Fibroblast of skin of scalp (primary cell): ENCODE results near the gene ETDB. TPM values are rescaled to one million over a fixed set of nuclear protein-coding genes. Genes with fewer than 3 reads are reported as not detected.
"Not testable (repeated sequence)": the region's sequence is repeated elsewhere in the genome, so short reads cannot be mapped to it uniquely, and the experiment has no call there.

Experiments
- DNase-seq: peaks from one replicate; pipeline ENCODE4 v3.0.0-alpha.2; 2013
- polyA plus RNA-seq, 2 experiments: library from polyadenylated mRNA; unstranded; fragments of 120-200 nt; gene quantifications; one replicate each; pipeline ENCODE4 v1.2.1, GENCODE V29; 2013; ENCODE audit not compliant: insufficient read length in 2 of 2

ETDB gene
- not detected for polyA plus RNA-seq (2013, experiment 1 of 2; ENCODE audit: insufficient read length)
- polyA plus RNA-seq (2013, experiment 2 of 2; ENCODE audit: insufficient read length), result not detected

DNA sequence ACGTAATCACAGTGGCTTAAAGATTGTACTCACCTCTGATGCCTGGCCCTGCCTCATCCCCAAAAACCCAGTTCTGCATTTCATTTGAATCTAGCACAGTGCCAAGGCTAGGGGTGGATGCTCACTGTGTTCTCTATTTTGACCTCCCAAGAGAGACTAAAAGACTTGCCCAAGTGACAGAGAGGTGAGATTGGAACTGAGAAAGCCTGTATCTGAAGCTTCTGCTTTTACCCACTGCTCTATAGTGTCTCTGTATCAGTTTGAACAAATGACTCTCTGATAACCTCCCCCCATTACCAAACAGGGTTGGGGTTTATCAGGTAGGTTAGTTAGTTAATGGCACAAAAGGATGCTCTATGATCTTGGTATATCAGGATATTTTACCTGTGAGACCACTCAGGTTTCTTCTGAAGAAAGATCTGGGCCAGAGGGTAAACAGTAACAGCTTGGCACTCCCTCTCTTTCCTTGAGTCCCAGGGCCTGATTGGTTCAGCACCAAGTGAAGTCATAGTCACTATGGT, at the start of gene ETDB:
Gene ETDB (minus strand): TSS at position 471 of the 521 bp plus-strand sequence. CDS start 1,265 bp downstream, outside the sequence.
- not testable (repeated sequence) for DNase-seq

DNA sequence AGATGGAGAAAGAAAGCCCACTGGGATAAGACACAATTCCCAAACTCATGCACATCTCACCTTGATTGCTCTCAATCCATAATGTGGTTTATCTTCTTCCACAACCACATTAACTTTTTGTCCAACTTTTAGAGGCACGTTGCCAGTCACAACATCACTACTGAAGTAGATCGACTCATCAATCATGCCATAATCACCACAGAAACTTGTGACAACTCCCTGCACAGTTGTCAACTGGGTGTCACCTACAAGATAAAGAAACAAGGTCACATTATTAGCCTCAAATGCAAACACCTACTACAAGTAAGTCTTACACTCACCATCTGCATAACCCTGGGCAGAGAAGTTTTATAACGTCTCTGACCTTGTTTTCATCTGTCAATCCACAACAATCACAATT, 49.2 kb upstream of the ETDB start:
- DNase-seq, result not testable (repeated sequence)

DNA sequence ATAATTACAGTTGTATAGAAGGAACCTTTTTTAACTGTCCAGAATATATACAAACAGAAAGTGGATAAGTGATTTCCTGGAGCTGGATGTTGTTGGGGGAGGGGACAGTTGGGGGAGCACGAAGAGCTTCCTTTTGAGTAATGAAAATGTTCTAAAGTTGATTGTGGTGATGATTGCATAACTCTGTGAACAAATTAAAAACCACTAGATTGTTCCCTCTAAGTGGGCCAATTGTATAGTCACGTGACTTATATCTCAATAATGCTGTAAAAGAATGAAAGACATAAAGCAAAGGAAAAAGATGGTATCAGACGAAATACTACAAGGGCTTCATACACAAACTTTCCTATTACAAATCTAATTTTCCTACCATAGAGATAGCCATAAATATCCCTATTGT, 48.2 kb upstream of the ETDB start:
- no peak for DNase-seq

DNA sequence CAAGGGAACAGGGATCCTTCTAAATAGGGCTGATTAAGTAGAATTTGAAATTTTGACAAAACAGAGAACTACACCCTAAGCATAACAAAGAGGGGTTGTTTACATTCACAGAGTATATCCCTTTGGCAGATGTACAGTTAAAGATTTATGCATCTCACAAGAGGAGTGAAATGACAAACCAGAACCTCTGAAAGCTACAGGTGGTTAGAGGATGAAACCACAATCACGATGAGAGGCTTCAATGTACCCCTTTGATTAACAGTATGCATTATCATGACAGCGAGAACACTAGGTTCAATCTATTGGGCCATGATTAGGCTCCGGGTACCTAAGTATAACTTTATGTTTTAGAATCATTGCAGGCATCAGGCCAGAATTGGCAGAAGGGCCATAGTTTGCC, 34.4 kb upstream of the ETDB start:
- DNase-seq, result not testable (repeated sequence)

DNA sequence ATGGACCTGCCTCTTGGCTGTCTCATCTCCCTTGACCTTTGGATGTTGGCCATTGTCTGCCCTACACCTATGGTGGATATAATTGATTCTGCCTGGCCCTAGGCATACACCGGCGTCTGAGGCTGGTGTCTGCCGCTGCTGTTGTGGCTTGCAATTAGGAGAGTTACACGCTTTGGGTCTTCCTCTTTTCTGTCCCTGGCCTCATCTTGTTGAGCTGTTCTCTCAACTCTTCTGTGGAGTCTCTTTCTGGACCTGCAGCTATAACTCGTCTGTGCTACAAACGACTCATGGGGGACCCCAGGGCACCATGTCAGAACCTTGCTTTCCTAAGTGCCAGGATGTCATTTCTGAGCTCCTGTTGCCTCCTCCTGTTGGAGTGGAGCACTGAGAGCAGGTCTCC, 5.8 kb upstream of the ETDB start:
- not testable (repeated sequence) for DNase-seq

DNA sequence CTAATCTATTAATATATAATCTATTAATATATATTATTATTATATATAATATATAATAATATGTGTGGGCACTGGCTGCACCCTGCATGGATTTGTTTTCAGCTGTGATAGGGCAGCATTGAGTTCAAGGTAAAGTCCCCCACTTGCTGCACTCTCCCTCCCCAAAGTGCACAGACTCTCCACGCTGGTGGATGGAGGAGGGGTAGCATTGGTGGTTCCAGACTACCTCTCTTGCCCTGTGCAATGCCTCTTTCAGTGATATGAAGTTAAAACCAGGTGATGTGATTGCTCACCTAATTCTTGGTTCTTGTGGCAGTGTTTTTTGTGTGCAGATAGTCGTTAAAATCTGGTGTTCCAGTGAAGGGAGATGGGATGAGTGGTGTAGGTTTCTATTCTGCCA, 4.3 kb downstream of the ETDB start:
- DNase-seq, result not testable (repeated sequence)

DNA sequence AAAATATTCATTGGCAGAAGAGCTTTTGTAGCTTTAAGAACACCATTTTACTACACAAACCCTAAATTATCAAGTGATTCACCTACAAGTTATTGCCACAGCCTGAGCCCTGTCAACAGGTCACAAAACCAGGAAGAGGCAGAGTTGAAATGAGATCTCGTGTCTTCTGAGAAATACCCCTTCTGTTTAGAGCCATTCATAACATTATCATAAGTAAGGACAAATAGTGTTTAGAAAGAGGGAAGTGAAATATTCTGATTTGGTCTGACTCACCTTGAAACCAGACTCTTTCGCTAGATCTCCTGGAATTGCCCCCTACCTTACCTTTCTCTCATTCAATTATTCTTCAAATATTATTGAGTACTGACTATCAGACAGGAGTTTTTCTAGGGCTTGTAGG, 5.9 kb downstream of the ETDB start:
- no peak for DNase-seq

DNA sequence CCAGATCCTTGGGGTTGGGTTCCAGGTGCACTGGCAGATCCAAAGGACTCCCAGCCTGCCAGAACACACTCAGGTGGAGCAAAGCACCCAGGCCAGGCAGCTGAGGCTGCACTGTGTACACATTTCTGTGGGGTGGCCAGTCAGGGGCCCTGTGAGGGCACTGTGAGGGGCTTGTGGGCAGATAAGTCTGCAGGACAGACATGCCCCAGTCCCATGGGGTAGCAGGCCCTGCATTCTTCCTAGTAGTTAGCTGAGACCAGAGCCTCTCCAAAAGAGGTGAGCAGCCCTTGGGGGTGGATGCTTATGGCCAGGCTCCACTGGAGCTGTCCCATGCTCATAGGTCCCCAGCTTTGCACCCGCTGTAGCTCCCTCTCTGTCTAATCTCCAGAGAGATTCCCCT, 7.6 kb downstream of the ETDB start:
- no peak for DNase-seq

DNA sequence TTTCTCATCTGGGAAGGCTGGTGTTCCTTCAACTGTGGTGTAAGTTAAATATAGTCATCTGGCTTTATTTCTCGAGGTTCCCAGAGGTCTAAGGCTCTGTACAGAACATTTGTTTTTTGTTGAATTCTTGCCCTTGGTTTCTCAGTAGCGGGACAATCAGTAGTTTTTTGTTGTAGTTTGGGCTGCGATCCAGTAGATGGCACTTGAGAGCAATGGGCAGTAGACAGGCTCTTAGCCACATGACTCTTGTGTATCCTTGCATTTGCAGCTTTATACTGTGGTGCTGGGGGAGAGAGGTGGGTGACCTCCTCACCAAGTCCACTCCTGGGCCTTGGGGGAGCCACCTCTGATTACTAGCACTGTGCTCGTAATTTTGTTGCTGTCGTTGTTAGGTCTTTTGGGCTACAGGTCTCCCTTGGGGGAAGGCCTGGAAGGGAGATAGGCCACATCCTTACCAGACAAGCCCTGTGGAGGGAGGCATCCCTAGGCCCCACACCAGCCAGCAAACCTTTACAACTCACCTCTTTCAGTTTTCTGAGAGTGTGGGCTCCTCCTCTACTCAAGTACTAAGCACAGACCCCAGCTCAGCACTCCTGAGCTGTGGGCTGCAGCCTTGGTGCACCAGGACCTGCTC, 8.1 kb downstream of the ETDB start:
- DNase-seq, result peak; percentile 19

DNA sequence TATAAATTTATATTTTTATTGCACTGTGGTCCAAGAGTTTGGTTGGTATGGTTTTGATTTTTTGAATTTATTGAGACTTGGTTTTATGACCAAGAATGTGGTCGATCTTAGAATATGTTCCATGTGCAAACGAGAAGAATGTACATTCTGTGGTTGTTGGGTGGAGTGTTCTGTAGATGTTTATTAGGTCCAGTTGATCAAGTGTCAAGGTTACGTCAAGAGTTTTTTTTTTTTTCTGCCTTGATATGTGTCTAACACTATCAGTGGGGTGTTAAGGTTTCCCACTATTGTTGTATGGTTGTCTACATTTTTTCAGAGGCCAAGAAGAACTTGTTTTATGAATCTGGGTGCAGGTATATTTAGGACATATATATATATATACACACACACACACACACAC, 10.8 kb downstream of the ETDB start:
- no peak for DNase-seq

DNA sequence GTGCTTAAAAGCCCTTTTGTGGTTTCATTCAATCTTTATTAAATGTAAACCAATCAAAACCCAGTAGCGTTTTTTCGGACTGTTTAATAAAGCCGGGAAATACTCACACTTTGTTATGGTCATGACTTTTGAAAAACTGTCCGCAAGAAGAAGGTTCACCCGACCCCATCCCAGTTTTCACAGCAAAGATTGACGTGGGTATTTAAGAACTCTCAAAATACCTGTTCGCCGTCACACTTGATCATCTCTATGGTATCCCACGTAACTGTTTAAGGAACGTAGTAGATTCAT, 20.9 kb downstream of the ETDB start:
- DNase-seq, result no peak

DNA sequence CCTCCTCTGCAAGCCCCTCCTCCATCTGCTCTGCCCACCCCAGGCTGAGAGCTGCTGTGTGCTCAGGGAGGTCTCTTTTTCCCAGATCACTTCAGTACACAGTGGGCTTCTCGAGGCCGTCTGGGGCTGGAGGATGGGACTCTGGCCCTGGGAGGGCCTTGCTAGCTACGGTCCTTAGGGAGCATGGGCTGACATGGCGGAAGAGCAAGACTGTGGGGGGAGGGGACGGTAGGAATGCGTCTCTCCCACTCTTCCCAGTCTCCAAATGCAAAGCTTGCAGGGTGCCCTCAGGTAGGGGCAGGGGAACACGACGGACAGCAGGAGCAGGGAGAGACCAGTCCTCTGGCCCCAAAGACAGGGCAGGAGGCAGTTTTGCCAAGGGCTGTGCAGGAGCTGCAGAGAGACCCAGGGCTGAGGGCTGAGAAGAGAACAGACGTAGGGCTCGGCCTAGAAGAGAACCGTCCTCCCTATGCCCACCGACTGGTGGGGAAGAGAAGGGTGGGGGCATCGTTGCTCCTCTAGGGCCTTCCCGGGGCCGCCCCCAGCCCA, 23.1 kb downstream of the ETDB start:
- not testable (repeated sequence) for DNase-seq

DNA sequence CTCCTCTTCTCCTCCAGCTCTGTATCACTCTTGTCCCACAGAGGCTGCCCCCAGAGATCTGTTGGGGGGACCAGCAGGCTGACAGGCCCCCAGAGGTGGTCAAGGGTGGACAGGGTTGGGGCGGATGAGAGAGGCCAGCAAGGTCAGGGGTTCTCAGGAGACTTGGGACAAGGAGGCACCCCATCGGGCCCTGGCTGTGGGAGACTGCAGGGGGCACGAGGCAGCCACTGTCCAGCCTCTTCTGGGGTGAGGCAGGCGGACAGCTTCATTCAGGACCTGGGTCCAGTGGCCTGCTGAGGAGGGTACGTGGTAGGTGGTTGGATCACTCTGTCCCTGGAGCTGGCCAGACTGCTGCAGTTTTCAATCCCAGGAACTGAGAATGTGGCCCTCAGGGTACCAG, 24.6 kb downstream of the ETDB start:
- no peak for DNase-seq

DNA sequence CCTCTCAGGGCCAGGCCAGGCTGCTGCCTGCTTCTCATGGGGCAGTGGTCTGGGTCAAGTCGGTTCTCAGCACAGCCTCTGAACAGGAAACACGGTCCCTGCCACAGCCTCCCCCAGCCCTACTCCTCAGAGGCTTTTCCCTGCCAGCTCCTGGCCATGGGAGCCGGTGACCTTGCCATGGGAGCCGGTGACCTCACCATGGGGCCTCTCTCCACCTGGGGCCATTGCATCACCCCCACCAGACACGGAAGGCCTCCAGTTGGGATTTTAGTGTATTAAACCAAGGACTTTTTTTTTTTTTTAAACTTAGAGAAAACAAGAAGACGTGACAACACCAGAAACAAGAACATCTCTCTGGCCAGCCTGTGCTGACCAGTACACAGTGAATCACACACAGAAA, 25.6 kb downstream of the ETDB start:
- DNase-seq, result no peak

DNA sequence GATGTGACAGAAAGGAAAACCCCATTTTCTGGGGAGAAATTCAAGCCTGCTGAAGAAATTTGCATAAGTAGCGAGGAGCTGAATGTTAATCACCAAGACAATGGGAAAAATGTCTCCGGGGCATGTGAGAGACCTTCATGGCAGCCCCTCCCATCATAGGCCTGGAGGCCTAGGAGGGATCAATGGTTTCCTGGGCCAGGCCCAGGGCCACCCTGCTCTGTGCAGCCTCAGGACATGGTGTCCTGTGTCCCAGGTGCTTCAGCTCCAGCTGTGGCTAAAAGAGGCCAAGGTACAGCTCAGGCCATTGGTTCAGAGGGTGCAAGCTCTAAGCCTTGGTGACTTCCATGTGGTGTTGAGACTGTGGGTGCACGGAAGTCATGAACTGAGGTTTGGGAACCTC, 31.2 kb downstream of the ETDB start:
- DNase-seq, result no peak

DNA sequence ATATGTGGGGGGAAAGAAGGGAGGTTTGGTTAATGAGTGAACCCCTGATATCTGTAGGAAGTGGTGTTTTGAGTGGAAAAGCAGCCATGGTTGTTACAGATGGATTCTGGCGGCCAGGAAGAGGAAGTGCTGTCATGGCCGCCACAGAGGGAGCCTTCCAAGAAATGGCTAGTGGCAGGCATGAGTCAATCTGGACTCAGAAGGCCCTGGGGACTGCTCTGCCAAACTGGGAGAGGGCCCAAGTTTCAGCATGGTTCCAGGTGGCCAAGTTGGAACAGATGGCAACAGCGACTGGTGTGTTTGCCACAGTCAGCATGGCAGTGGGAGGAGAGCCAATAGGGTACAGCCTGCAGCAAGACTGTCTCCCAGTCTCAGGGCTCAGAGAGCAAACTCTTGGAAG, 32.5 kb downstream of the ETDB start:
- DNase-seq, result no peak

DNA sequence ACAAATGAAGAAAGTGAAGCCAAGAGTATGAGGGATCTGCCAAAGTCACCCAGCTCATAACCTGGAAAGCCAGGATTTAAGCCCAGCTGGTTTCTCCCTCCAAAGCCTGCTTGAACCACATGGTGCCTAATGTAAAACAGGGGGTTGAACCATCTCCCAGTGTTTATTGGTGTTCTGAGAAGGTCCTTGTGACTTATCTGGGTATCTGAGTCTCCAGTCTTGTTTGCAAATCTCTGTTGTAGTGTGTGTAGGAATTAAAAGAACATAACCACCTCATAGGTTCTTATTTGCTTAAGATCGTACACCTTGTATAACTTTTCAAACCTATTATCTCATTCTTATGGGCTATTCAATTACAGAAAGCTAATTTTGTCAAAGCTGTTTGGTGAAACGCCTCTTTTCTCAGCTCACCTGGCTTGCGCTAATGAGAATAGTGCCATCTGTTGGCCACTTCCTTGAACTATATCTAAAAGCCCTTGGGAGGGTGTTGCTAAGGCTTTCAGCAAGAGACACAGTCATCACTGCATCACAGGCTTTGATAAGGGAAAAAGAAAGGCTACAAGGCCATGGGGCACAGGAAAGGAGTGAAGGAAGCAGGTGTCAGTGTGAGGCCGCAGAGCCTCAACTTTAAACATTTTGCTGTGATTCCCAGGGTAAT, 34.0 kb downstream of the ETDB start:
- DNase-seq, result peak; percentile 42

DNA sequence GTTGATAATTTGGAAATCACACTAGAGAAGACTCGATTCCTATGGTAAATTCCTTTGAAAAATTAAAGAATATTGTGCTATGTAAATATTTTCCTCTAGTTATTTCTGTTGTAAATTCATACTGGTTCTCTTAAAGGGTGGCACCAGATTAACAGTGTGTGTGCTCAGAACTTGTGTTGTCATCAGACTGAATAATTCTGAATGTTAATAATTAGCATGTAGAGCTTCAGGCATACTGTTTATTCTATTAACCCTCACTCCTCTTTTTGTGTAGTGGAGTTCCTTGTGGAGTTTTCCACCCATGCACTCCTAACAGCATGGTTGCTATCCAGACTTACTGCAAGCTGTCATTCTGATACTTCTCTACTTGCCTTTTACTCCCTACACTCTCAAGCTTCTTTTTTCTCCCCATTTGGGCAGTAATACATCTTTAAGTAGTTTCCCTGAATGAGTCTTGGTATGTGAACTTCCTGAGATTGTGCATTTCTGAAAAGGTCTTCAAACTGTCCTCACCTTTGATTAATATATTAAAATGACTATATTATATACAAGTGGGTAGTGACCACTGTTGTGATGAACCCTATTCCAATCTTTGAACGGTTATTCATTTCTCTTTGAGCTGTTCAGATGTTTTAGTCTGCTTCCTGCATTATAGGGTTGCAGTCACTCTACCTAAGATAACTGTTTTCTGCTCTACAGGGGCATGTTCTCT, 38.5 kb downstream of the ETDB start:
- no peak for DNase-seq
